Measurements from ENCODE around the gene POLR3G. TPM values are rescaled to one million over a fixed set of nuclear protein-coding genes. Genes with fewer than 3 reads are reported as not detected.

Gene POLR3G
- total RNA-seq, 2 donors from 2014 or later = 1.2 to 1.5 TPM

DNA sequence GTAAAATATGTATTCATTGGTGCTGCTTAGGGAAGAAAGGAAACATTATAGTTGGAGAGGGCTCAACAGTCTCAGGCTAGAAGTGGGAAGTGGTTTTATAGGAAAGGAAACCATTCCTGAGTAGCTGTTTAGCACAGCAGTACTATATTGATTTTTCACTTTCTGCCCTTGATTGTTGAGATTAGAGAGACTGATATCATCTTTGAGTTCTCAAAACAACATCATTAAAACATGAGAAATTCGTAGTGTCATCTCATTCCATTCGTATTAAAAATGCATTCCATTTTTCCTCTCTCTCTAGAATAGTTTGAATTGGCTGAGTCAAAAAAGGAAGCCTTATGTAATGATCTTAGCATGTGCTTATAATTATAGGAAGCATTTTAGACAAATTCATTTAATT lies 14.1 kb downstream of the POLR3G start:
- intact Hi-C loops (cut with DNase I) = no loop called here
- DNase-seq (ENCODE audit: low spot score) = no peak

- no peak for DNase-seq (ENCODE audit: low spot score)
- intact Hi-C loops (cut with DNase I) = no loop called here
These were observed 19.4 kb downstream of the POLR3G start for GRCh38 chr5:90494043-90494442.

DNA sequence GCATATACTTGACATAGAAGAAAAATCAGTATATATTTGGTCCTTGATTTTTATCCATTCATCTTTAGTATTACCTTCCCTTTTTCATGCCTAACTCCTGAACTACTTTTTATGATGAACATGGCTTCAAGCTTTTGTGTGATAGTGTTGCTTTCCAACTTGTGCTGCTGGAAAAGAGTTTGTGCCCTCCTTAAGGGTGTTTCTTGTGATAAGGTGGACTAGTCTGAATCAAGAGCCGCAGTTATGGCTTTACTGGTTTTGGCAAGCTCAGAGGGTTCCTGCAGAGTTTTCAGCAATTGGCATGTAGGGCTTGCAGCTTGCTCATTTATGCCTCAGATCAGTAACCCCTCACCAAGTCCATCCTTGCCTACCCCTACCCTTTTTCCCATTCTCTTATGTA lies 20.5 kb downstream of the POLR3G start:
- intact Hi-C loops (cut with DNase I) = no loop called here
- no peak for DNase-seq (ENCODE audit: low spot score)

DNA sequence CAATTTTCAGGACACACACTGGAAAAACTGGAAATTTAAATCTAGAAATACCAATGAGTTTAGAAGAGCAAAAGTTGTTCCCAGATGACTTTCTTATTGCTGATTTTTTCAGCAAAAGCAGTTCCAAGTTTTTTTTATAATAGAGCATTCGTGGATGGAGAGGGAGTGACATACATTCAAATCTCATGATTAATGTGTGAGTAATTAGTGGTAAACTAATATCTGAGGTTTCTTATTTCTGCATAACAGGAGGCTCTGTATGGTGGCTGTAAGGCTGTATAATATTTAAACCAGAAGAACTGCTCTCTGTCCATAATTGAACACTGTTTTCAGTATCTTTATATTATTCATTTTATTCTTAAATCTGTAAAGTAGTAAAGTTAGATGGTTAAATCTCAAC lies 28.9 kb downstream of the POLR3G start:
- no peak for DNase-seq (ENCODE audit: low spot score)
- intact Hi-C loops (cut with DNase I) = no loop called here

GRCh38 chr5:90504743-90505142 lies 30.1 kb downstream of the POLR3G start:
- DNase-seq (ENCODE audit: low spot score) = no peak
- intact Hi-C loops (cut with DNase I) = no loop called here

- no peak for DNase-seq (ENCODE audit: low spot score)
- intact Hi-C loops (cut with DNase I) = no loop called here
These were observed 31.6 kb downstream of the POLR3G start for GRCh38 chr5:90506221-90506620.

DNA sequence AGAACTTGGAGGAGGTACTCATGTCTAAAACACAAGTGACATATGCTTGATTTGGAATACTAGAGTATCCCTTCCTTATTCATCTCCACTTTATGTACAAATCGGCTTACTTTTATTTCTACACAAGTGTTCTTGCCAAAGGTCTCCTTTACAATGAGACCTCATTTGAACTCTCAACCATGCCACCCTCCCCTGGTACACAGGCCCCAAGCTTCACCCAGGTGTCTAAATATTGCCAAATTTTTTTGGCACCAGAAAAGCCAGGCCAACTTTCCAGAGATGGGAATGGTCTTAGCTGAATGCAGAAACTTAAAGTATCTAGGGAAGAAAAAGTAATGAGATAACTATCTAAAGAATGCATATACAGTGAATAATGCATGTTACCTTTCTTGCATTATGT lies 35.8 kb downstream of the POLR3G start:
- no peak for DNase-seq (ENCODE audit: low spot score)
- intact Hi-C loops (cut with DNase I) = no loop called here

- DNase-seq (ENCODE audit: low spot score) = no peak
- intact Hi-C loops (cut with DNase I) = no loop called here
These were observed 39.9 kb downstream of the POLR3G start for GRCh38 chr5:90514520-90514919.

DNA sequence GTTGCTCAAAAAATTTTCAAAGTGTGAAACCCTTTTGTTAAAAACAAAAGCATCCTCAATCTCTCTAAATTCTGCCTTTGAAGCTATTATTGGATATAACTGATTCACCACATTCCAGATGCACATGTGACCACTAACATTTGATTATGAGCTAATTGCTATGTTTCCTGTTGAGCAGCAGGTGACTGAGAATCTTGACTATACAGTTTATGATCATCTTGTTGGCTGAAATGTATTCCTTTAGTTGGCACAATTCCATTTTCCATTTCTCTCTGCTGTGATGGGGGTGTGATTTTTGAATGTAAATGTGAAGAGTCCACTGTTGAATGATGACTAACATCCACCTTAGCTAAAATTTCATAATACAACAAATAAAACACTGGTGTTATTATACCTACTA lies 44.0 kb downstream of the POLR3G start:
- intact Hi-C loops (cut with DNase I) = no loop called here

DNA sequence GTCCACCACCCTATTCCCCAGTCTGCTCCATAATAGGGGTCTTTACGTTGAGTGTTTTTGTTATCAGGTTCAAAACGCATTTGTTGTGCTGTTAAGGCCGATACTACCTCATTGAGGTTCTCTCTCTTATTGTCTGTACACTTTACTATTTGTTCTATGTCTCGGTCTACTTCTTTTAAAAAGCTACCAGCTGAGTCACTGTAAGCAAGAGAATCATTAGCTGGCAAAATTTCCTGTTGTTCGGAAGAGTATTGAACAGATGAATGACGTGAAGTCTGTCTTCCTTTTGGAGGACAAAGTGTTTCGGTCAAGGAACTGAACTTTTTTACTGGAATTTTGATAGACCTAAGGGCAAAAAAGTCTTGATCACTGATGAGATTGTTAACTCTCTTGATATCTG lies 44.4 kb downstream of the POLR3G start:
- no peak for DNase-seq (ENCODE audit: low spot score)
- intact Hi-C loops (cut with DNase I) = no loop called here

More for the DNA sequence above, 44.0 kb downstream of the POLR3G start:
- no peak for DNase-seq (ENCODE audit: low spot score)

DNA sequence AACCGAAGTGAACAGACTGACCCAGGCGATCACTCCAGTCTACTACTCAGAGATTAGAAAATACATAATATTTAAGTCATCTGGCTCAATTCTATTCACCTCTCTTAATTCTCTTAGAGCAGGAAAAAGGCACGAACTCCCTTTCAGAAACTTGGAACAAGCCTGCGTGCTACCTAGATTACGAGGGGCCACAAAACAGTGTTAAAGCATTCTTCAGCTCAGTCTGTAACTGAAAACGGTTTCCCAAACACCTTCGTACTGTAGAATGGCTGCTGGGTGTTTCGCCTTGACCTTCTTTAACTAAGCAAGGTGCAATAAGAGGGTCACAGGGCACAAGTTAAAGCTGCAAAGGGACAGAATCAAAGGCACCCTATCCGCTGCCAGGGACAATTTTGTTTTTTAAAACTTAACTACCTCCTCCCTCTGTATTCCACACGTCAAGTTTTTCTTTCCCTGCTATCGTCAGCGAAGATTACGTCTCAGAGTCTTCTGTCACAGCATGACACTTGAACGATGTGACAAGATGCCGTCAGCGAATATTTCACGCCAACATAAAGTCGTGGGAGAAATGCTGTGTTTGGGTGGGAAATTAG lies 54.0 kb downstream of the POLR3G start:
- DNase-seq (ENCODE audit: low spot score) = no peak
- intact Hi-C loops (cut with DNase I) = loop anchor here in 1 of 2 donors (5.0 kb wide), 1 partner anchor 86 kb away; no protein-coding TSS in a partner anchor

DNA sequence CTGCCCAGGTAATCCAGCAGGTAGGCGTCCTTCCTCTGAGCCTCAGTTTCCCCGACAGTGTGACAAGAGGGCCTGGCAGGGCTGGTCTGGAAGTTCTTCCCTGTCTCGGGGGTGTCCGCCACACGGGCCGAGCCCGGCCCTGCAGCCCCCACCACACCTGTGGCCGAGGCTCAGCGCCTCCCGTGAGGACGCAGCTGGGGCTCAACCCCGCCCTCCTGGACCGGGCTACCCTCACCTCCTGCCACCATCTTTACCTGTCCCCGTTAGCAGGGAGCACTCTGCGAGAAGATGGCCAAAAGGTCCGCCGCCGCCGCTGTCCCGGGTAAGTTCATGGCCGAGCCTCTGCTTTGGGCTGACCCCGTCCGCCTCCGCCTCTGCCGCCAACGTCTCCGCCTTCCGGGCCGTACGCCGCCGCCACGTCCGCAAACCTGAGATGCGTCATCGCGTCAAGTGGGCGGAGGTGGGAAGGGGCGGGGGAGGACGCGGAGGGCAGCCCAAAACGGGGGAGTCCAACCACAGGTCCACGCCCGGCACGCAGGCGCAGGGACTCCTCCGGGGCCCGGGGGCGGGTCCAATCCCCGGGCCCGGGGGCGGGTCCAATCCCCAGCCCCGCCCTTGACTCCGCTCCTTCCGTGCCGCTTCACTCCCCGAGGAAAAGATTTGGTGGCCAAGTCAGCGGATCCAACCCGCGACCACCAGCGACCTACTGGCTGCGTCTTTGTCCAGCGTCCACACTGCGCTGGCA lies 54.7 kb downstream of the POLR3G start, which contains the start of gene LYSMD3:
LYSMD3 (minus strand) TSS at position 391 of the 745 bp plus-strand sequence. CDS start 4,295 bp downstream, outside the sequence.
- peak; percentile 99 for DNase-seq (ENCODE audit: low spot score)
- intact Hi-C loops (cut with DNase I) = loop anchor here in 1 of 2 donors (5.0 kb wide), 1 partner anchor 87 kb away; no protein-coding TSS in a partner anchor

DNA sequence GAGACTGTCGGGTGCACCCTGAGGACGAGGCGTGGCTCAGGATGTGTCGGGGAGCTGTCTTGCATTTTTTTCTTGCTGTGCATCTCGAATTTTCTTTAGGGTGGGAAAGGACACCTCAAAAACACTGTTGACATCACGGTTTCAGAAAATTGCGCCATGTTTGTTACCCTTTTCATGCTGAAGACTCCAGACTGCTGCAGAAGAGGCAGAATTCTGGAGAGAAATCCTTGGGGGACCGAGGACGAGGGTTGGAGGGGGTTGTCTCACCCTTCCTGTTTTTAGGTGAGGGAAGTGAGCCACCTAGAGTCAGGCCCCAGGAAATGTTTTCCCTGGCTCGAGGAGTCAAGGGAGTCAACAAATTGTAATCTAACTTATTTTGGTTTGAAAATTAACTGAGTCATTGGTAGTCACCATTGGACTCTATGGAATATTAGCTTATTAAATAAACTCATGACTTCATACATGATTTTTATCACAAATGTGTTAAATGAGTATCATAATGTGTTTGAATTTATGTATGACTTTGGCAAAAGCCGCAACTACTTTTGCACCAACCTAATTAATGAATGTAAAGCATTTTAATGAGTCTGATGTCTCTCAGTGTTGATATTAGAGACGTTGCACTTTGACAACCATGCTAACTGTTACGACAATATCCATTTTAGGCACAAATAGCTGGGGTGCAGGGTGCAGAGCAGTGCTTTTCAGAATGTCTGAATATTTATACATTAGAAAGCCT lies 55.4 kb downstream of the POLR3G start:
- intact Hi-C loops (cut with DNase I) = loop anchor here in 1 of 2 donors (5.0 kb wide), 1 partner anchor 88 kb away; no protein-coding TSS in a partner anchor
- peak; percentile 82 for DNase-seq (ENCODE audit: low spot score)

GRCh38 chr5:90530736-90531487 lies 56.2 kb downstream of the POLR3G start:
- intact Hi-C loops (cut with DNase I) = no loop called here
- no peak for DNase-seq (ENCODE audit: low spot score)

DNA sequence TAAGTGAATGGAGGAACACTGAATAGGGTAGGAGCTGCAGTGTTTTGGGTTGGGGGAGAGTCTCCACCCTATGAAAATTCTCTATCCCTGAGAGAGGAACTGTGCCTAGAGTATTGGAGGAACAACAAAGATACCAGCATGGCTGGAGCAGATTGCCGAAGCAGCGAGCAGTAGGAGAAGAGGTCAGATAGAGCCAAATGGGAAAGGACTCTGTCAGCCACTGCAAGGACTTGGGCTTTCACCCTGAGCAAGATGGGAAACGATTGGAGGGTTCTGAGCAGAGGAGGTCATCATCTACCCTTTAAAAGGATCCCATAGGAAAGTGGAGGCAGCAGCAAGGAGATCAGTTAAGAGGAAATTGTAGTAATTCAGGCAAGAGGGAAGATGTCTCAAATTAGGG lies 59.1 kb downstream of the POLR3G start:
- no peak for DNase-seq (ENCODE audit: low spot score)
- intact Hi-C loops (cut with DNase I) = no loop called here

GRCh38 chr5:90534922-90535321 lies 60.3 kb downstream of the POLR3G start:
- DNase-seq (ENCODE audit: low spot score) = no peak
- intact Hi-C loops (cut with DNase I) = no loop called here

DNA sequence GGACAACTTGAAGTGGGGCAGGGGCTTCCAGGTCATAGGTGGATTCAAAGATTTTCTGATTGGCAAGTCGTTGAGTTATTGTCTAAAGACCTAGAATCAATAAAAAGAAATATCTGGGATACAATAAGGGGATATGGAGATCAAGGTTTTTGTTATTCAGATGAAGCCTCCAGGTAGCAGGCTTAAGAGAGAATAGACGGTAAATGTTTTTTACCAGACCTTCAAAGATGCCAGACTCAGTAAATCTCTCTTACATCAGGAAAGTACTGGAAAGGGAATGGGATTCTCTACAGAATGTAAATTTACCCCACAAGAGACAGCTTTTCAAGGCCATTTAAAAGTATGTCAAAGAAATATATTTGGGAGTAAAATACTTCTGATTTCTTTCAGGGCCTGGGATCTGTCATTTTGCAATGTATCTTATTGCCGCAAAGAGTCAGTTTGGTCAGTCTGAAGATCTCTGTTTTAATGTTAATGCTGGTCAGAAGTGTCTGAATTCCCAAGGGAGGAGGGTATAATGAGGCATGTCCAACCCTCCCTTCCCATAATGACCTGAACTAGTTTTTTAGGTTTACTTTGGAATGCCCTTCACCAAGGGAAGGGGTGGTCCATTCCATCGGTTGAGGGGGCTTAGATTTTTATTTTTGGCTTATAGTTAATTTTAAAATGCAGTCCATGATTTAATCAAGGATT lies 68.3 kb downstream of the POLR3G start:
- intact Hi-C loops (cut with DNase I) = no loop called here
- DNase-seq (ENCODE audit: low spot score) = no peak

DNA sequence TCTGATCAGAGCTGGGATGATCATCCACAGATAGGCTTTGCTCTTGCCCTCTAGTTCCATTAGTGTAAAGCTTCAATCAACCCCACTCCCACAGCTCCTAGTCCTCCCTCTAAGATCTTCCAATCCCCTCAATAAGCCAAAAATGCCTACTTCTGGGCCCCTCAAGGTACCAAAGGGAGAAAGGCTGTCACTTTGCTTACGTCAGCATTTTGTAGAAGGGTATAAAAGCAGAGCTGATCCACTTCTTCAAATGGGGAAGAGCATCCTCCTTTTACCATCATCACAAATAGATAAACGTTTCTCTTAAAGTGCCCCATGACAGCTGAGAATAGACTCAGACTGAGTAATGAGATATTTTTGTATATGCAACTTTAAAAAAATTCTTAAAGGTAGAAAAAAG lies 70.8 kb downstream of the POLR3G start:
- intact Hi-C loops (cut with DNase I) = no loop called here
- no peak for DNase-seq (ENCODE audit: low spot score)

All from posterior vena cava (tissue), 2 donors.